CD4-positive, alpha-beta T cell treated with Interleukin-15 for 4 hours (primary cell): ENCODE measurements around the gene THRB.

Source experiments
- DNase-seq: peaks from one replicate; pipeline ENCODE4 v3.0.0-alpha.2; 2020; ENCODE audit warnings: low spot score

Gene THRB

GRCh38 chr3:24263069-24263668 lies 231.5 kb downstream of the THRB start:
- DNase-seq: no peak

- no peak for DNase-seq
Measured at GRCh38 chr3:24261521-24261920, 233.1 kb downstream of the THRB start.

- DNase-seq: no peak
Measured at GRCh38 chr3:24259901-24260512, 234.6 kb downstream of the THRB start.

GRCh38 chr3:24258727-24259600 lies 235.7 kb downstream of the THRB start:
- DNase-seq: no peak

- no peak for DNase-seq
Measured at GRCh38 chr3:24258260-24258659, 236.4 kb downstream of the THRB start.

- no peak for DNase-seq
Measured at GRCh38 chr3:24255414-24255813, 239.2 kb downstream of the THRB start.

- no peak for DNase-seq
Measured at GRCh38 chr3:24254649-24255048, 240.0 kb downstream of the THRB start.

- DNase-seq: no peak
Measured at GRCh38 chr3:24253336-24253735, 241.3 kb downstream of the THRB start.

- DNase-seq: no peak
Measured at GRCh38 chr3:24249523-24249922, 245.1 kb downstream of the THRB start.

GRCh38 chr3:24245056-24245455 lies 249.6 kb downstream of the THRB start:
- DNase-seq: no peak

GRCh38 chr3:24244491-24244890 lies 250.2 kb downstream of the THRB start:
- no peak for DNase-seq

- no peak for DNase-seq
Measured at GRCh38 chr3:24242012-24242698, 252.5 kb downstream of the THRB start.

GRCh38 chr3:24240306-24240705 lies 254.3 kb downstream of the THRB start:
- DNase-seq: no peak

- DNase-seq: peak; percentile 35
Measured at GRCh38 chr3:24237971-24238706, 256.5 kb downstream of the THRB start.

- DNase-seq: no peak
Measured at GRCh38 chr3:24235121-24235520, 259.5 kb downstream of the THRB start.

GRCh38 chr3:24232784-24233183 lies 261.9 kb downstream of the THRB start:
- DNase-seq: no peak

- no peak for DNase-seq
Measured at GRCh38 chr3:24229468-24230221, 265.0 kb downstream of the THRB start.

- no peak for DNase-seq
Measured at GRCh38 chr3:24227635-24228034, 267.0 kb downstream of the THRB start.

GRCh38 chr3:24226397-24226796 lies 268.3 kb downstream of the THRB start:
- DNase-seq: no peak

GRCh38 chr3:24225385-24225950 lies 269.2 kb downstream of the THRB start:
- no peak for DNase-seq
